Measurements from ENCODE around the gene LDLRAD3.
"Not testable (repeated sequence)": the region's sequence is repeated elsewhere in the genome, so short reads cannot be mapped to it uniquely, and the experiment has no call there.

LDLRAD3 gene

DNA sequence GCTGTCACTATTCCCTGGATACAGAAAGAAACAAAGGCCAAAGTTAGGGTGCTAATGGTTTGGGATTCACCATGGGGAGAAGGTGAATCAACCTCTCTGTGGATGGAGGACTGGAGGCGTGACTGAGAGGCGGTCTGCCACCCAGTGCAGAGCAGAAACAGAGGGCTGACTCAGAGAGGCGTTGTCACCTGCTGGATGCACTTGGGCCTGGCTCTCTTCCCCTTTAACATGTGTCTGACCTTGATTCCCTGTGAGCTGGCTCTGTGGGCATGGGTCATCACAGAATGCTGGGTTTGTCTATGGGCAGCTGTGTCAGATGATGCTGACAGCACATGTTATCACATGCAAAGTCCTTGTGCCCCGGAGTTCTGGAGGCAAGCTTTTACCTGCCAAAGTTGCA is 75.9 kb downstream of the LDLRAD3 start:
- DNase-seq (ENCODE audit: low read depth) = no peak

GRCh38 chr11:36022882-36023281 is 79.0 kb downstream of the LDLRAD3 start:
- DNase-seq (ENCODE audit: low read depth) = no peak

DNA sequence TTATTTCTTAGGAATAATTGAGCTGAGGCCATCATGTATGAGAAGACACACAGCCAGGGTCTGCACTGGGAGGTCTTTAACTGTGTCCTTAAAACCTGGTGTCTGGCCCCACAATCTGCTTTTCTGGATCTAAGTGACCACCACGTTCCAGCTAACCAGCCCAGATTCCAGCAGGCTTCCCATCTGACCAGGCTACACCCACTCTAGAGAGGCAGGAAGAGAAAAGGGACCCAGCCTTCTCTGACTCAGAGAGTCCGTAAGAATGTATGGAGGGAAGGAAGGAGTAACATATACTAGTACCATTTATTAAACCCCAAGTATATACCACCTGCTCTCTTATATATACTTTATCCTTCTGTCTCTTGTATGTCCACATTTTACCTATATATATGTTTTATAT is 80.1 kb downstream of the LDLRAD3 start:
- no peak for DNase-seq (ENCODE audit: low read depth)

DNA sequence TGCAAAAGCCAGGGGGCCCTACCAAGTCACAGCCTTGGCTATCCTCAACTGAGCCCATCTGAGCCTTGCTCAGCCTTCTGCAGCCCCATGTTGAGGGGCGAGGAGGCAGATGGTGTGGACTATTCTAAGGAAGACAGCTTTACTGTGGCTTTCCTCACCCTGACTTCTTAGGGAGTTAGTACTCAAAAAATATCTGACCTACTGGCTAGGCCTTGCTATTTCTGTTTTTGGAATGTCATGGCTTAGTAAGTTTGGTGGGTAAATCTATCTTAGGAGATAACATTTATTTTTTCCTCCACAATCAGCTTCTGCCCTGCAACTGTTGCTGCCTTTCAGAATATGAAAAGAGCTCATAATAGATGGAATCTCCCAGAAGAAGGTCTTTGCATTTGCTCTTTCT is 80.9 kb downstream of the LDLRAD3 start:
- DNase-seq (ENCODE audit: low read depth) = no peak

GRCh38 chr11:36026315-36026968 is 82.6 kb downstream of the LDLRAD3 start:
- no peak for DNase-seq (ENCODE audit: low read depth)

DNA sequence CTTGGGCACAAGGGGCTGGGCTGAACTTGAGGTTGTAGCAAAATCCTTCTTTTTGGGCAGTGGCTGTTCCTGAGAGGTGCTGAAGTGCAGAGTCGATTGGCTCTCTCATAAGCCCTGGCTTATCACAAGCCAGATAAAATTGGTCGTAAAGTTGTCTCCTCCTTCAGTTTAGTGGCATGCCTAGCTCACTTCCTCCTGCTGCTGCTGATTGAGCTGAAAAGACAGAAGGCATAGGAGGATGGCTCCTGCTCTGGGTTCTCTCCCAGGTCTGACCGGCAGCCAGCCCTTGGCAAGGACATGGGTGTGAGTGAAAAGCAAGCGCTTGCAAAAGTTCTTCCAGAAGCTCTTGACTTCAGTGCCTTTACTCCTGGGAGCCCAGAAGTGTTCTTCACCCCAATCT is 83.9 kb downstream of the LDLRAD3 start:
- no peak for DNase-seq (ENCODE audit: low read depth)

- DNase-seq (ENCODE audit: low read depth) = no peak
Measured at GRCh38 chr11:36029616-36030015, 85.8 kb downstream of the LDLRAD3 start.

GRCh38 chr11:36030731-36031281 is 86.9 kb downstream of the LDLRAD3 start:
- DNase-seq (ENCODE audit: low read depth) = no peak

GRCh38 chr11:36033082-36033751 is 89.4 kb downstream of the LDLRAD3 start:
- DNase-seq (ENCODE audit: low read depth) = no peak

GRCh38 chr11:36033936-36034335 is 90.1 kb downstream of the LDLRAD3 start:
- no peak for DNase-seq (ENCODE audit: low read depth)

DNA sequence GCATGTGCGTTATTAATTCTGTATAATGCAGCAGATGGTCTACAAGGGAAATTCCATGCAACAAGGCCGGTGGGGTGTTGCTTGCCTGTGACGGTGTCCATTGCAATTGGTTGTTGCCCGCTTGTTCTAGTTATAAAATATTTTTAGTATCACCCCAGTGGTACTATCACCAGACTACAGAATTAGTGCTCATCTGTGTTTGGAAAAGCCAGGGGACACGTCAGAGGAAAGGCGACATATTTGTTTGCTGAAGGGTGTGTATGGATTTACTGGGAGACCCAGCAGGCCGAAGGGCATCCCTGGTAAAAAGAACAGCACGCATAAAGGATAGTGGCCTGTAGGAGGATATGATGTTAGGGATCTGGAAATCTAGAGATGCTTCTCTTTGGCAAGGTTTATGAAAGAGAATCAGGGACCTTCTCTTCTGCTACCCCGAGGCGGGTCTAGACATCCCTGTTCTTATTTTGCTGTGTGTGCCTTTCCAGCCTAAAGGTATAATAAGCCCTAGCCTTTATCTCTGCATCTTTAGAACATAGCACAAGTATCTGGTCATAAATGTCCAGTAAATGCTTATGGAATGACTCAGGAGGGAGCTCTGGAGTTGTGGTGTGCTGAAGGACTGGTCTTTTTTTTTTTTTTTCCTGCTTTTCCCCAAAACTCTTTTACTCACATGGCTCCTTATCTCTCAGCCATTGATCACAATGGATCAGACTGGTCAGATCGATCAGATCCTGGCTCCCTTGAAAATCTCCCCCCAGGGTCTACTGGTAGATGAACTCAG is 90.9 kb downstream of the LDLRAD3 start:
- no peak for DNase-seq (ENCODE audit: low read depth)

- DNase-seq (ENCODE audit: low read depth) = no peak
Measured at GRCh38 chr11:36035454-36035853, 91.6 kb downstream of the LDLRAD3 start.

DNA sequence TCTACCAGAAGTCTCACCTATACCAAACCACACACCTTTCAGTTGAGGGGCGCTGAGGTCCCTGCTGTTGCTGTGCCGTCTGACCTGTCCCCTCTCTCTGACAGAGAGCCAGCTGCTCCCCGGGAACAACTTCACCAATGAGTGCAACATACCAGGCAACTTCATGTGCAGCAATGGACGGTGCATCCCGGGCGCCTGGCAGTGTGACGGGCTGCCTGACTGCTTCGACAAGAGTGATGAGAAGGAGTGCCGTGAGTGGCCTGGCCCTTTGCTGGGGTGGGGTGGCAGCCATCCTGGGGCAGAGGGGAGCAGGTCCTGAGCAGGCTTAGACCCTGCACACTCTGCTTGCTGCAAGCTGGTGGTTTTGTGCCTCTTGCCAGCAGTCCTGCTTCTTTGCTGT is 92.1 kb downstream of the LDLRAD3 start:
- DNase-seq (ENCODE audit: low read depth) = no peak

GRCh38 chr11:36037031-36037430 is 93.2 kb downstream of the LDLRAD3 start:
- DNase-seq (ENCODE audit: low read depth) = no peak

DNA sequence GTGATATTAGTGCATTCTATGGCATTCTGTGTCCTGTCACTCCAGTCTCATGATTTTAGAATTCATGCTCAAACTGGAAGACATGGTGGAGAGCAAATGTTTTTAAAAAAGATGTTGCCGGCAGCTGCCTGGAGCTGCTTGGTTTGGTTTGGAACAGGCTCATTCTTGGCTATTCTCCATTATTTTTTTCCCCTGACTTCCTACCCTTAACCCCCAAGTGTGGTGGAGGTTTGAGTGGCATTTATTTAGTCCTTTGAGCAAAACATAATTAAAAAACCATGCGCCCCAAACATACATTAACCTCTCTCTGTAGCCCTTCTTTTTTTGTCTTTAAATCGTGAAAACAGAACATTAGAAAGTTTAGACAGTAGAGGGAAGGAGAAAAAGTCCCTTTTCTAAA is 94.7 kb downstream of the LDLRAD3 start:
- DNase-seq (ENCODE audit: low read depth) = no peak

- no peak for DNase-seq (ENCODE audit: low read depth)
Measured at GRCh38 chr11:36039471-36039870, 95.6 kb downstream of the LDLRAD3 start.

- no peak for DNase-seq (ENCODE audit: low read depth)
Measured at GRCh38 chr11:36041988-36042611, 98.2 kb downstream of the LDLRAD3 start.

DNA sequence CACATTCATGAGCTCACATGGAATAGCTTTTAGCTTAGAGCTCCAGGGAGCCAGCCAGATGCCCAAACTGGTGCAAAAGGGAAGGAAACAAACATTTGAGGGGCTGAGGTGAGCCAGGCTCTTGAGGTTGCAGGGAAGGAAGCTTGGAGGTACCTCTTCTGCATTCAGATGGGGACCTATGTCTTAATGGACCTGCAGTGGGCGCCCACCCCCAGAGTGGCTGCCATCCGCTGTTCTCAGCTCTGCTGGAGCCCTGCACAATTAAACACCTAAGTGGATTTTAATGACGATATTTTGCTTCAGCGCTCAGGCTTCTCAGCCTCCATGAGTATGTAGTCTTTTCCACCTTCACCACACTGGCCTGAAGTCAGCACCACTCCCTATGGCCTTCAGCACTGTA is 100.8 kb downstream of the LDLRAD3 start:
- no peak for DNase-seq (ENCODE audit: low read depth)

- not testable (repeated sequence) for DNase-seq (ENCODE audit: low read depth)
Measured at GRCh38 chr11:36045945-36046344, 102.1 kb downstream of the LDLRAD3 start.

- DNase-seq (ENCODE audit: low read depth) = no peak
Measured at GRCh38 chr11:36046932-36047331, 103.1 kb downstream of the LDLRAD3 start.

DNA sequence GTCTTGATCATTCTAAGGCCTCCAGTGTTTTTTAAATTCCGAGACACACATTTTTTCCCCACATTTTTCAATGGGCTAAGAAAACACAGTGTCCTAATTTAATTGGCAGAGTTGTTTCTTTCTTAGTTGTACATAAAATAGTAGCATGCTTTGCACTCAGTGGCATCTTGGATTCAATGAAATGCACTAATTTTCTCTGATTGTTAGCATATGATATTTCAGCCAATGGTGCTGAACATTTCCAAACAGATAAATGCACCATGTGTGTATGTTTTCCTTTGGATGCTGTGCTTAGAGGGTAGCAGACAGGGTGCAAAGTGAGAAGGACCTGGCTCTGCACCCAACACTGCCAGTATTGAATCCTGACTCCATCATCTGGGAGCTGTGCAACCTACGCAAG is 103.5 kb downstream of the LDLRAD3 start:
- no peak for DNase-seq (ENCODE audit: low read depth)

DNA sequence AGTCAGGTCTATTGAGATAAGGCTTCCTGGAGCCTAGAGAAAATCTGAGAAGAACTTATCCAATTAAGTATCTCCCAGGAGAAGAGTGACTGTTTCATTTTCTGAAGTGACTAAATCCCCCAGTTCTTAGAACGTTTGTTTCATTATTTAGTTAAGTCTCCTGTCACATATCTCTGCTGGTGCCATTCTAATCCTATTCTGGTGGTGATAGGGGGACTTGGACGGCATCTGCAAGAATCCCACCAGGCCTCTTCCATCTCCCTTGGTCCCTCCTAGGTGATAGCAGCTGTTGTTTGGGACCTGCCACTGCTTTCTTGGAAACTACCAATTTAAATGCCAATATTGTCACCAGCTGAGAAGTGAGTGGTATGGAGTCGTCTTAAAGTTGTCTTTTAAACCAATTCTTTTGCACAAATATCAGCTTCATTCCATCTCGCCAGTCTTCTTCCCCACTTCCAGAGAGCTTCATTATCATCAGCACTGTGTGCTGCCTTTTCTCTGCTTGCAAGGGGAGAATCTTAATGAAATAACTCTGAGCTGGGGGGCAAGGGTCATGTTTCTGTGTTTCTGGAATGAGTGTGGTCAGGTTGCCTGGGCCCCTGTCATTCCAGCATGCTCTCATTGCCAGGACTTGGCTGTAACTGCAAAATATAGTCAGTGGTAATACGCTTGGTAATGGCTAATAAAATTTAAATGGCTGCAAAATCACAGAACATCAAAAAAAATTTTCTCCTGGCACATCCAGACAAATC is 104.8 kb downstream of the LDLRAD3 start:
- DNase-seq (ENCODE audit: low read depth) = no peak
